IMR-90 (cell line): ENCODE measurements around the gene SH3BGRL.

Experiments
- BHLHE40 ChIP-seq: fragments of 150-350 bp; IDR thresholded peaks from 2 replicates; pipeline ENCODE4 v1.6.1; 2016; ENCODE audit warnings: mild to moderate bottlenecking, low read depth, low read length
- CHD1 ChIP-seq: IDR thresholded peaks from 2 replicates; pipeline ENCODE4 v1.6.1; 2012; ENCODE audit warnings: low read depth, low read length, improper control_type of control experiment
- CTCF ChIP-seq: conservative IDR thresholded peaks from 2 replicates; pipeline ENCODE4 v1.5.1; 2012; ENCODE audit warnings: mild to moderate bottlenecking, low read depth, low read length, improper control_type of control experiment
- FOS ChIP-seq: fragments of 150-350 bp; IDR thresholded peaks from 2 replicates; pipeline ENCODE4 v1.6.1; 2016; ENCODE audit warnings: low read depth, low read length
- MAFK ChIP-seq: IDR thresholded peaks from 2 replicates; pipeline ENCODE4 v1.6.1; 2012; ENCODE audit warnings: low read depth, low read length, improper control_type of control experiment
- MAZ ChIP-seq: IDR thresholded peaks from 2 replicates; pipeline ENCODE4 v1.6.1; 2012; ENCODE audit warnings: low read depth, mild to moderate bottlenecking, low read length, improper control_type of control experiment, moderate library complexity, borderline replicate concordance
- NFE2L2 ChIP-seq: fragments of 150-350 bp; IDR thresholded peaks from 2 replicates; pipeline ENCODE4 v1.6.1; 2016; ENCODE audit warnings: low read depth, mild to moderate bottlenecking, low read length
- POLR2A ChIP-seq: IDR thresholded peaks from 2 replicates; pipeline ENCODE4 v1.6.1; 2012; ENCODE audit warnings: mild to moderate bottlenecking, low read depth, low read length
- RAD21 ChIP-seq: IDR thresholded peaks from 2 replicates; pipeline ENCODE4 v1.6.1; 2012; ENCODE audit warnings: low read length, improper control_type of control experiment
- RCOR1 ChIP-seq: IDR thresholded peaks from 2 replicates; pipeline ENCODE4 v1.6.1; 2012; ENCODE audit warnings: mild to moderate bottlenecking, low read length, improper control_type of control experiment; ENCODE audit not compliant: insufficient replicate concordance
- RFX5 ChIP-seq: IDR thresholded peaks from 2 replicates; pipeline ENCODE4 v1.8.0; 2012; ENCODE audit warnings: low read depth, mild to moderate bottlenecking, low read length, moderate library complexity
- USF2 ChIP-seq: fragments of 150-350 bp; IDR thresholded peaks from 2 replicates; pipeline ENCODE4 v1.6.1; 2017; ENCODE audit warnings: mild to moderate bottlenecking, antibody characterized with exemption, low read length, low read depth
- TF ChIP-seq, protein P1 (sequence below): fragments of 150-350 bp; IDR thresholded peaks from 2 replicates; pipeline ENCODE4 v1.6.1; 2016; ENCODE audit warnings: low read depth, mild to moderate bottlenecking, low read length, moderate library complexity, borderline replicate concordance

- TF ChIP-seq CTCF: no peak
- TF ChIP-seq RAD21: no peak
- no peak for TF ChIP-seq POLR2A
- TF ChIP-seq RCOR1: no peak
- no peak for TF ChIP-seq BHLHE40
- no peak for TF ChIP-seq USF2
- TF ChIP-seq CHD1: no peak
- no peak for TF ChIP-seq FOS
- TF ChIP-seq NFE2L2: no peak
- TF ChIP-seq, protein P1, sequence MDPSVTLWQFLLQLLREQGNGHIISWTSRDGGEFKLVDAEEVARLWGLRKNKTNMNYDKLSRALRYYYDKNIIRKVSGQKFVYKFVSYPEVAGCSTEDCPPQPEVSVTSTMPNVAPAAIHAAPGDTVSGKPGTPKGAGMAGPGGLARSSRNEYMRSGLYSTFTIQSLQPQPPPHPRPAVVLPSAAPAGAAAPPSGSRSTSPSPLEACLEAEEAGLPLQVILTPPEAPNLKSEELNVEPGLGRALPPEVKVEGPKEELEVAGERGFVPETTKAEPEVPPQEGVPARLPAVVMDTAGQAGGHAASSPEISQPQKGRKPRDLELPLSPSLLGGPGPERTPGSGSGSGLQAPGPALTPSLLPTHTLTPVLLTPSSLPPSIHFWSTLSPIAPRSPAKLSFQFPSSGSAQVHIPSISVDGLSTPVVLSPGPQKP: no peak
- no peak for TF ChIP-seq RFX5
- no peak for TF ChIP-seq MAFK
- no peak for TF ChIP-seq MAZ
Measured at GRCh38 chrX:81336455-81337152, 134.7 kb downstream of the SH3BGRL start.
